ENCODE measurements around the gene NLK. TPM values are rescaled to one million over a fixed set of nuclear protein-coding genes. Genes with fewer than 3 reads are reported as not detected.

Gene NLK
- total RNA-seq, 1 donor from 2014 or later: 11.8 TPM

GRCh38 chr17:28090551-28090950 is 48.1 kb downstream of the NLK start:
- Mint-ChIP-seq H3K36me3 (ENCODE audit: low read depth) (no peaks in the 10 kb centered on the region), H3K27ac (ENCODE audit: unreplicated experiment) (no peak overlapping the region), H3K9me3 (ENCODE audit: low read depth) (peaks cover 9% of the 10 kb centered on the region), H3K4me3 (ENCODE audit: unreplicated experiment) (no peak overlapping the region), H3K27me3 (ENCODE audit: low read depth) (no peaks in the 10 kb centered on the region), H3K4me1 (ENCODE audit: low read depth) (peaks cover 25% of the 10 kb centered on the region)
- no peak for DNase-seq (ENCODE audit: low spot score)
- TF ChIP-seq, protein P1, sequence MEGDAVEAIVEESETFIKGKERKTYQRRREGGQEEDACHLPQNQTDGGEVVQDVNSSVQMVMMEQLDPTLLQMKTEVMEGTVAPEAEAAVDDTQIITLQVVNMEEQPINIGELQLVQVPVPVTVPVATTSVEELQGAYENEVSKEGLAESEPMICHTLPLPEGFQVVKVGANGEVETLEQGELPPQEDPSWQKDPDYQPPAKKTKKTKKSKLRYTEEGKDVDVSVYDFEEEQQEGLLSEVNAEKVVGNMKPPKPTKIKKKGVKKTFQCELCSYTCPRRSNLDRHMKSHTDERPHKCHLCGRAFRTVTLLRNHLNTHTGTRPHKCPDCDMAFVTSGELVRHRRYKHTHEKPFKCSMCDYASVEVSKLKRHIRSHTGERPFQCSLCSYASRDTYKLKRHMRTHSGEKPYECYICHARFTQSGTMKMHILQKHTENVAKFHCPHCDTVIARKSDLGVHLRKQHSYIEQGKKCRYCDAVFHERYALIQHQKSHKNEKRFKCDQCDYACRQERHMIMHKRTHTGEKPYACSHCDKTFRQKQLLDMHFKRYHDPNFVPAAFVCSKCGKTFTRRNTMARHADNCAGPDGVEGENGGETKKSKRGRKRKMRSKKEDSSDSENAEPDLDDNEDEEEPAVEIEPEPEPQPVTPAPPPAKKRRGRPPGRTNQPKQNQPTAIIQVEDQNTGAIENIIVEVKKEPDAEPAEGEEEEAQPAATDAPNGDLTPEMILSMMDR (IDR thresholded peaks at IDR 0.05): no peak

DNA sequence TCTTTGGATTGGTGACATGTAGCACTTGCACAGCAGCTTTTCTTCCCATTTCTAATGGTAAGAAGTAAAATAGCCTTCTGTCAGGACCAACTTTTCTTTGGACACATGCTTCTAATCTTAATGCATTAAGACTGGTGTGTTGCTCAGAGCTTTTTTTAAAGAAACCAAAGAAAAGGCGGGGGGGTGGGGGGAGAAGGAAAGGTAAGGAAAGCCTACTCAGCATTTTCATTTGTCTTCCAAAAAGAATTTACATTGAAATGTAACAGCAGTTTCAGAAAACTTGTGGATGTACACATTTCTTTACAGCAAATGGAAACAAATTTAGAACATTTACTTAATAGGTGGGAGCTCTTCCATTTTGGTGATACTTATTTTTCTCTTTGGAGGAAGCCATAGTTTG is 49.6 kb downstream of the NLK start:
- H3K36me3 Mint-ChIP-seq (ENCODE audit: low read depth): no peaks in the 10 kb centered on the region
- peaks cover 25% of the 10 kb centered on the region for H3K4me1 Mint-ChIP-seq (ENCODE audit: low read depth)
- H3K9me3 Mint-ChIP-seq (ENCODE audit: low read depth): peaks cover 9% of the 10 kb centered on the region
- no peak overlapping the region for H3K27ac Mint-ChIP-seq (ENCODE audit: unreplicated experiment)
- DNase-seq (ENCODE audit: low spot score): no peak
- TF ChIP-seq, protein P1 (IDR thresholded peaks at IDR 0.05): no peak
- no peak overlapping the region for H3K4me3 Mint-ChIP-seq (ENCODE audit: unreplicated experiment)
- H3K27me3 Mint-ChIP-seq (ENCODE audit: low read depth): no peaks in the 10 kb centered on the region

DNA sequence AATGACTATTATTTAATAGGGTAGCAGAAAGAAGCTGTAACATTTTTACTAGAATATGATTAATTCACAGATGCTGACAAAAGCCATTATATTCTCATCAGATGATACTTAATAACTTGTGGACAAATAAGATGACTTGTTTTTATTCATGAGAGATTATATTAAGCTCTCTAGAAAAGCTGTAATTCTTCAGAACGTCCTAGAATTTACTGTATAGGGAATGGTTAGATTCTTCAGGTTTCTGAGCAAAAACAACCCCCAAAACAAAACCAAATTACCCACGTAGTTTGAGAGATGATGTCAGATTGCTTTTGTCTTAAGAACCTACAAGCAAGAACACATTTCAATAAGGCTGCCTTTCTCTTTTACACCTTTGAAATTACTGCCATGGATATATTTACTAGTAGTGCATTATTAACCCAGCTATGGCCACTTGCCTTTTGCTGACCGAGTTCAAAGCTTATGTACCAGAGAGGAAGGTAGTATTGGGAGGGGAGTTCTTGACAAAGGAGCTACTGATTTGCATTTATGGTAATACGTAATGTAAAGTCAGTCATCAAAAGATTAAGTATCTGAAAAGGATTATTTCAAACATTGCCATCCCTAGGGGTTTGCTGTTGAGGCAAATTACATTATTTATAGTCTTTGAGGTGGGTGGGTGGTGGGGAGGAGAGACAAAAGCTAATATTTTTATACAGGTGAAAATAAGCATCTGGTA is 51.7 kb downstream of the NLK start:
- Mint-ChIP-seq H3K27ac (ENCODE audit: unreplicated experiment) (no peak overlapping the region), H3K4me3 (ENCODE audit: unreplicated experiment) (no peak overlapping the region), H3K9me3 (ENCODE audit: low read depth) (peaks cover 8% of the 10 kb centered on the region), H3K4me1 (ENCODE audit: low read depth) (peaks cover 16% of the 10 kb centered on the region), H3K36me3 (ENCODE audit: low read depth) (no peaks in the 10 kb centered on the region), H3K27me3 (ENCODE audit: low read depth) (no peaks in the 10 kb centered on the region)
- TF ChIP-seq, protein P1 (IDR thresholded peaks at IDR 0.05): no peak
- no peak for DNase-seq (ENCODE audit: low spot score)

DNA sequence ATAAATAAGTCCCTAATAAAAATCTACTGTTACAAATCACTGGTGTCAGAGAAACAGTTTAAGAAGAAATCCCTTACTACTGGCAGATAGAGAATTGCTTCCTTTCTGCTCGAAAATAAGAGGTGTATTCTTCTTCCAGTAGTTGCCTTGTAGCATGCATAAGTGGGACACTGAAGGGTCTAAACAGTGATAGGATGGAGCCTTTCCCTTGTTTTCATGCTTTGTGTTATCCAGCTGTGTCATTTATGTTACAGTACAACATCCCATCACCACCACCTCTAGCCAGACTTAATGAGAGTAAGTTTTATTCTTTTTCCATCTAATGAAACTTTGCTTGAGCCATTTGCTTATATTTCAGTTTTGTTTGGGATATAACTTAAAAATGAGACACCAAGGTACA is 54.3 kb downstream of the NLK start:
- H3K4me1 Mint-ChIP-seq (ENCODE audit: low read depth): peaks cover 16% of the 10 kb centered on the region
- no peaks in the 10 kb centered on the region for H3K27me3 Mint-ChIP-seq (ENCODE audit: low read depth)
- TF ChIP-seq, protein P1 (IDR thresholded peaks at IDR 0.05): no peak
- no peaks in the 10 kb centered on the region for H3K36me3 Mint-ChIP-seq (ENCODE audit: low read depth)
- H3K27ac Mint-ChIP-seq (ENCODE audit: unreplicated experiment): no peak overlapping the region
- no peak overlapping the region for H3K4me3 Mint-ChIP-seq (ENCODE audit: unreplicated experiment)
- no peaks in the 10 kb centered on the region for H3K9me3 Mint-ChIP-seq (ENCODE audit: low read depth)
- no peak for DNase-seq (ENCODE audit: low spot score)

DNA sequence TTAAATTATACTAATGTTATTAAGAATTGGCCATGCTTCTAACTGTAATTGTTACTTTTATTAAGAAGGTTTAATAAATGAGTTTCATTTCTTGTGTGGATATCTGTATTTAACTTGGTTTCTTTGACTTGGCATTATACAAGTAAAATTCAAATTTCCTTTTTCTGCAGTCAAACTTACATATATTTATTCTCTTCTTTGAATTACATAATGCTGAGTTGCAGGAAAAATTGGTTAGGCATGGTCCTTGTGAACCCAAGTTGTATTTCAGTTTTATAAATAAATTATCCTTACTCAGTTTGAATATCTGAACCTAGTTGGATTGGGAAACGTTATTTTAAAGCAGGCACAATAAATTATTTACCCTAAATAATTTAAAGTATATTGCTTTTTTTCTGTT is 54.8 kb downstream of the NLK start:
- no peak overlapping the region for H3K27ac Mint-ChIP-seq (ENCODE audit: unreplicated experiment)
- no peaks in the 10 kb centered on the region for H3K27me3 Mint-ChIP-seq (ENCODE audit: low read depth)
- peaks cover 11% of the 10 kb centered on the region for H3K4me1 Mint-ChIP-seq (ENCODE audit: low read depth)
- H3K36me3 Mint-ChIP-seq (ENCODE audit: low read depth): no peaks in the 10 kb centered on the region
- no peak overlapping the region for H3K4me3 Mint-ChIP-seq (ENCODE audit: unreplicated experiment)
- no peaks in the 10 kb centered on the region for H3K9me3 Mint-ChIP-seq (ENCODE audit: low read depth)
- TF ChIP-seq, protein P1 (IDR thresholded peaks at IDR 0.05): no peak
- no peak for DNase-seq (ENCODE audit: low spot score)

All from chondrocyte (in vitro differentiated cells).